Stomach (tissue), 4 donors: ENCODE results near the gene SECTM1.

Experiments used
- EP300 ChIP-seq: sonication (generic); formaldehyde crosslinking; IDR thresholded peaks from one replicate; pipeline ENCODE4 v1.6.1; 2017; ENCODE audit warnings: antibody characterized with exemption
- TF ChIP-seq, protein P1 (sequence below), 7 experiments: fragments of 450-650 bp in 4 of 7; fragments of 200-600 bp in 3 of 7; sonication (generic) in 3 of 7; IDR thresholded peaks; one replicate each; pipeline ENCODE4 v1.5.1; 2016 to 2019; ENCODE audit warnings: antibody characterized with exemption in 7 of 7, control low read depth in 2 of 7, mild to moderate bottlenecking in 1 of 7

DNA sequence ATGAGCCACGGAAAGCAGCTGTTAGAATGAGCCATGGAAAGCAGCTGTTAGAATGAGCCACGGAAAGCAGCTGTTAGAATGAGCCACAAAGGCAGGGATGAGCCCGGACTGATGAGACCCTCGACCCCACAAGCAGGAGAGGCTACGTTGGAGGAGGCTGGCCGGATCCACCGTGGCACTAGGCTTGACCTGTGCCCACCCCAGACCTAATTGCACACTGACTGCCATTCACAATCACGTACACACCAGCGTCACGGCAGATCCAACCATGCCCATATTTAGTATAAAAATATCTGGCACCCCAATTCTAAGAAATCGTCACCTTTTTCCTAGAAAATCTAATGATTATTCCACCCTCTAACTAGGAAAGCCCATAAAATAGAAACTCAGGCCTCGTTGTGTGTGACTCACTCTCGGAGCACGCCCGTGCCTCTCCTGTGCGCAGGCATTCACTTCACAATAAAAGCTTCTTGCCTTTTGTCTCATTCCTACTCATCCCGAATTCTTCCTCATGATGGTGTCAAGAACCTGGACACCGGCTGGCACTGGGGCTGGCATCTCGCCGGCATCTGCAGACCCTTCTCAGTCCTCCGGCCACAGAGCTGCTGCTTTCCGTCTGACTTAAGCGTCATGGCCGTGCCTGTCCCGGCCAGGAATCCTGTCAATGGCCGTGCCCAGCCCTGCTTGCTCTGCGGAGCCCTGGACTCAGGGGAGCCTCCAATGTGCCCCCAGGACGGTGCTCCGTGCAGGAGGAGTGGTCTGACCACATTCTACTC, 5.5 kb upstream of the SECTM1 start:
- TF ChIP-seq, protein P1, sequence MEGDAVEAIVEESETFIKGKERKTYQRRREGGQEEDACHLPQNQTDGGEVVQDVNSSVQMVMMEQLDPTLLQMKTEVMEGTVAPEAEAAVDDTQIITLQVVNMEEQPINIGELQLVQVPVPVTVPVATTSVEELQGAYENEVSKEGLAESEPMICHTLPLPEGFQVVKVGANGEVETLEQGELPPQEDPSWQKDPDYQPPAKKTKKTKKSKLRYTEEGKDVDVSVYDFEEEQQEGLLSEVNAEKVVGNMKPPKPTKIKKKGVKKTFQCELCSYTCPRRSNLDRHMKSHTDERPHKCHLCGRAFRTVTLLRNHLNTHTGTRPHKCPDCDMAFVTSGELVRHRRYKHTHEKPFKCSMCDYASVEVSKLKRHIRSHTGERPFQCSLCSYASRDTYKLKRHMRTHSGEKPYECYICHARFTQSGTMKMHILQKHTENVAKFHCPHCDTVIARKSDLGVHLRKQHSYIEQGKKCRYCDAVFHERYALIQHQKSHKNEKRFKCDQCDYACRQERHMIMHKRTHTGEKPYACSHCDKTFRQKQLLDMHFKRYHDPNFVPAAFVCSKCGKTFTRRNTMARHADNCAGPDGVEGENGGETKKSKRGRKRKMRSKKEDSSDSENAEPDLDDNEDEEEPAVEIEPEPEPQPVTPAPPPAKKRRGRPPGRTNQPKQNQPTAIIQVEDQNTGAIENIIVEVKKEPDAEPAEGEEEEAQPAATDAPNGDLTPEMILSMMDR (IDR thresholded peaks at IDR 0.05): no peak
- no peak for TF ChIP-seq EP300
